GM18858 (cell line): ENCODE measurements around the gene SMARCAD1.

Experiments used
- ATAC-seq: cut with Tn5 transposase; IDR thresholded peaks from one replicate; pipeline ENCODE4 v1.9.1; 2021; ENCODE audit not compliant: unreplicated experiment

The SMARCAD1 gene, protein sequence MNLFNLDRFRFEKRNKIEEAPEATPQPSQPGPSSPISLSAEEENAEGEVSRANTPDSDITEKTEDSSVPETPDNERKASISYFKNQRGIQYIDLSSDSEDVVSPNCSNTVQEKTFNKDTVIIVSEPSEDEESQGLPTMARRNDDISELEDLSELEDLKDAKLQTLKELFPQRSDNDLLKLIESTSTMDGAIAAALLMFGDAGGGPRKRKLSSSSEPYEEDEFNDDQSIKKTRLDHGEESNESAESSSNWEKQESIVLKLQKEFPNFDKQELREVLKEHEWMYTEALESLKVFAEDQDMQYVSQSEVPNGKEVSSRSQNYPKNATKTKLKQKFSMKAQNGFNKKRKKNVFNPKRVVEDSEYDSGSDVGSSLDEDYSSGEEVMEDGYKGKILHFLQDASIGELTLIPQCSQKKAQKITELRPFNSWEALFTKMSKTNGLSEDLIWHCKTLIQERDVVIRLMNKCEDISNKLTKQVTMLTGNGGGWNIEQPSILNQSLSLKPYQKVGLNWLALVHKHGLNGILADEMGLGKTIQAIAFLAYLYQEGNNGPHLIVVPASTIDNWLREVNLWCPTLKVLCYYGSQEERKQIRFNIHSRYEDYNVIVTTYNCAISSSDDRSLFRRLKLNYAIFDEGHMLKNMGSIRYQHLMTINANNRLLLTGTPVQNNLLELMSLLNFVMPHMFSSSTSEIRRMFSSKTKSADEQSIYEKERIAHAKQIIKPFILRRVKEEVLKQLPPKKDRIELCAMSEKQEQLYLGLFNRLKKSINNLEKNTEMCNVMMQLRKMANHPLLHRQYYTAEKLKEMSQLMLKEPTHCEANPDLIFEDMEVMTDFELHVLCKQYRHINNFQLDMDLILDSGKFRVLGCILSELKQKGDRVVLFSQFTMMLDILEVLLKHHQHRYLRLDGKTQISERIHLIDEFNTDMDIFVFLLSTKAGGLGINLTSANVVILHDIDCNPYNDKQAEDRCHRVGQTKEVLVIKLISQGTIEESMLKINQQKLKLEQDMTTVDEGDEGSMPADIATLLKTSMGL

DNA sequence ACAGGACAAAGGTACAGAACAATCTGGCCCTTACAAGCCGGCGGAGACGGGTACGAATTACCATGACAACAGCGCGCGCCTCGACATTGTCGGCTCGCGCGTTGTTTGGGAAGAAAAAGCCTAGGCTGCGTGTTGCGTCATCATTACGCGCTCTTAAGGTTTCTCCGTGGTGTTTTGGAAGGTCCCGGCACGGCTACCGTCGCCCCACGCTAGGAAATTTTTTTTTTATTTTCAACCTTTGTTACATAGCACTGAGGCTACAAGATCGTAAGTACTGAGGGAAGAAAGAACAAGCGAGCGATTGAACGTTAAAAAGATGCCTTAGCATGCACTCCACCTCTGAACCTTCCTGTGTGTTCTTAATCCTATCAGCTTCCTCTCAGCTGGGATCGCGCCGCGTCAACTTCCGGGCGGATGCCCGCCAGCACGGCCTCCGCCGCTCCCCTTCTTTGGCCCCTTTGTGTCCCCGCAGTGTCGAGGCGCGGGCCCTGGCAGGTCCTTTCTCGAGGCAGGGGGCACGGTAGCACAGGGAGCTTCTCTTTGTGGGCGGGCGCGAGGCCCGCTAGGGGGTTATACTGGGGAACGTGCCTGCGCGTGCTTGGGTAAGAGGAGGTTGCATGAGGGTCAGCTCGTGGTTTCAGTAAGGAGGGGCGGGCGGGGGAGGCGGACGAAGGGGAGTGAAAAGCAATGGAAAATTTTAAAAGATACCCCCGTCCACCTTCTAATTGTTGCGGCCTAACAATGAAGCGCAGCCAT lies at the start of gene SMARCAD1:
TSS of gene SMARCAD1 (plus strand) at position 397 of the 756 bp plus-strand sequence. CDS start 530 bp downstream, outside the sequence.
- ATAC-seq = peak; percentile 93

DNA sequence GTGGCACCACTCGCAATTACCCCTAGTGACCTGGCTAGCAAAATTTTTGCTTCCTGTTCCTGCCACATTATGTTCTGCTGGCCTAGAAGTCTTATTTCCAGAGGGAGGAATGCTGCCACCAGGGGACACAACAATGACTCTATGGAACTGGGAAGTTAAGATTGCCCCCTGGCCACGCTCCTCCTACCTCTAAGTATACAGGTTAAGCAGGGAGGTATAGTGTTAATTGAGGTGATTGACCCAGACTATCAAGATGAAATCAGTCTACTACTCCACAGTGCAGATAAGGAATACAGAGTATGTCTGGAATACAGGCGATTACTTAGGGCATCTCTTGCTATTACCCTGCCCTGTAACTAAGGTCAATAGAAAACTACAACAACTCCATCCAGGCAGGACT lies 48.8 kb upstream of the SMARCAD1 start:
- no peak for ATAC-seq

DNA sequence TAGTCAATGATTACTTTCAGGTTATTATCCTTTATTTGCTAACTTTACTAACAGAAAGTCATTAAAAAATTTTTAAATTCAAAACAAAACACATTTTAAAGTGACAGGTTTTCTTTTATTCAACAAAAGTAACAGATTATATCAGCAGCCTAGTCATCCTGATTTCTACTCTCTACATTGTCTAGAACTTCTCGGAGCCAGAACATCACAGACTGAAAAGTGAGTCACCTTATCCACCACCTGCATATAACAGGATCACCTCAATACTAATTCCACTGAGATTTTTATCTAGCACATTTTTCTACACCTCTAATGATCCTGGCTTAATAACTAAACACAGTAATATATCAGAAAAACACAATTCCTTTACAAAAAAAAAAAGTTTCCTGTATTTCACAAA lies 47.9 kb upstream of the SMARCAD1 start:
- ATAC-seq = no peak

DNA sequence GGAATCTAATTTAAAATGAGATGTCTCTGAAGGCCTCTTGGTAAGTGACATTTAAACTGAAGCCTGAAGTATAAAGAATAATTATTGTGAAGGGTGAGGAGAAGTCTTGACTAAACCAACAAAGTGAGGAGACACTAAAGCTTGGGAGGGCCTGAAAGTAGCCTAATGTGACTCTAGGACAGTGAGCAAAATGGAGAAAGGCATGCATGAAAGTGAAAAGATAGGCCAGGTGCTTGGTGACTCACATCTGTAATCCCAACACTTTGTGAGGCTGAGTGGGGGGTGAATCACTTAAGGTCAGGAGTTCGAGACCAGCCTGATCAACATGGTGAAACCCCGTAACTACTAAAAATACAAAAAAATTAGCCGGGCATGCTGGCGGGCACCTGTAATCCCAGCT lies 46.9 kb upstream of the SMARCAD1 start:
- ATAC-seq = peak; percentile 58

DNA sequence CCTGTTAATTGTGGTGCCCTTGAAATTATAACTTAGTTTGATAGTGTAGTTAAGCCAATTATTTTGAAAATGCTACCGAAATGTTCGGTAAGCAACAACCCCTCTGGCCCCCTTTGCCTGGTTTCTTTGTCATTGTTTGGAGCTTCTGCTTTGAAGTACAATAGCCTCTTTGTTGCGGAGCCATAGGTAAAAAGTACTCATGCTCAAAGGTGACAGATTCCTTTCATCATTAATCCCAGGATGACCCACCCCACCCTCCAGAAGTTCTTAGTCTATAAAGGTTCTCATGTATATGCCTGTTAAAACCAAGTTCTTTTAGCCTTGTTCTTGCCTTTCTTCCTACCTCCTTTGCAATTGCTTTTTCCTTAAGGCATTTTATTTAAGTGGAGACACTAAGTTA lies 42.4 kb upstream of the SMARCAD1 start:
- ATAC-seq = no peak

DNA sequence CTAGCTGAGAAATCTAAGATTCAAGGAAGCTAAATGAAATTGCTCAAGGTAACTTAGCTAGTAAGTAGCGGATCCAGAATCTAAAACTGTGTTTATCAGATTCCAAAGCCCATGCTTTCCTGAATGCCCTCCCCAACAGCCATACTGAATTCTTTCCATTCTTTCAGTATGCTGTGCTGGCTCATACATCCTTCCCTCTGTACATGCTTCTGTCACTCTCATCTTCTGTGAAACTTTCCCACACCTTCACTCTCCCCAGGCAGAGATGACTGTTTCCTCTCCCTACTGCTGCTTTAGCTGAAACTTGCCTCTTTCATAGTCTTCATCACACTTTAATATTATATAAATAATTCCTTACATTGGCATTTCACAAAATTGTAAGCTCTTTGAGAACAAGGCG lies 39.3 kb upstream of the SMARCAD1 start:
- ATAC-seq = no peak

DNA sequence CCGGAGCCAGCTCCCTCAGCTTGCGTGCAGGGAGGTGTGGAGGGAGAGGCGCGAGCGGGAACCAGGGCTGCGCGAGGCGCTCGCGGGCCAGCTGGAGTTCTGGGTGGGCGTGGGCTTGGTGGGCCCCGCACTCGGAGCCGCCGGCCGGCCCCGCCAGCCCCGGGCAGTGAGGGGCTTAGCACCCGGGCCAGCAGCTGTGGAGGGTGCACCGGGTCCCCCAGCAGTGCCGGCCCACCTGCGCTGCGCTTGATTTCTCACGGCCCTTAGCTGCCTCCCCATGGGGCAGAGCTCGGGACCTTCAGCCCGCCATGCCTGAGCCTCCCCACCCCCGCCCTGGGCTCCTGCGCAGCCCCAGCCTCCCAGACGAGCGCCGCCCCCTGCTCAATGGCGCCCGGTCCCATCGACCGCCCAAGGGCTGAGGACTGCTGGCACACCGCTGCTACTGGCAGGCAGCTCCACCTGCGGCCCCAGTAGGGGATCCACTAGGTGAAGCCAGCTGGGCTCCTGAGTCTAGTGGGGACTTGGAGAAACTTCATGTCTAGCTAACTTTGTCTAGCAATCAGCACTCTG lies 37.8 kb upstream of the SMARCAD1 start:
- no peak for ATAC-seq

DNA sequence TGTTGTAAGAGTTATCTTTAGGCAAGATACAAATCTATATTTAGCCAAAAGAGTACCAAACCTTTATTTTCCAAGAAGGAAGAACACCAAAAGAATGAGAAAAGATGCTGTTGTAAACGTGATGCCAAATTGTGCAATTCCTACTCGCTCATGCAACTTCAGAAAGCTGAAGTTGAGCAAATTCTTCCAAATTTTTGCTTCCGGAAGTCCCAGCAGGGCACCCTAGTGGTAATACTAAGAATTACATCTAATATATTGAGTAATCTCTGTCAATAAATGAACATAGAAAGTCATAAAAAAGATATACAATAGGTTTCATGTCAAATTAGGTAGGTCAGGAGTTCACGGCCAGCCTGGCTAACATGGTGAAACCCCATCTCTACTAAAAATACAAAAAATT lies 36.0 kb upstream of the SMARCAD1 start:
- no peak for ATAC-seq

DNA sequence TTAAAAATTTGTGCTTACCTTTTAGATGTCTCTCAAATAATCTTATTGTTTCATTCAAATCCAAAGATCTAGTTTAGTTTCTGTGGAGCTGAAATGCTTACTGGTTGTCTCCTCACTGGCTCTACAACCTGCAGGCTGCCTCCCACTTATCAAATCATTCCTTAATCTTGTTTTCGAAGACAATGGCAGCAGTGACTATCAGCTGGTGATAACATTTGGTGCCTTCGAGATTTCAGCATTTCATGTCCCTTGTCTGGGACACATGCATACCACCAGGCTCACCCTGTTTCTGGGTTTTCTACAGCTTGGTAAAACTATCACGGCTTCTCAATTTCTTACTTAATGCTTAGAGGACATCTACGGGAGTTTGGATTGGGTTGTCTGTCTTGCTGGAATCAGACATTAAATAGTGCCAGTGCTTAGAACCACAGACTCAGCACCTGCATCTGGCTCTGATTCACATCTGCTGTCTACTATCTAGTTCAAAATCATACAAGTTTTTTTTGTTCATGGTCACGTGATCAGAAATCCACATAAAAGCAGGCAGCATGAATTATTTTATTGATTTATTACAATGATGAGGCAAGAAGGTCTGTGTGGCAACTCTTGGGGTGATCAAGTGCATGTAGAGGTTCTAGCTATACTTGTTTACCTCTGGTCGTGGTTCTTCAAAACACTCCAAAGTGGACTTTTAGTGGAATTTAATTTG lies 32.0 kb upstream of the SMARCAD1 start:
- no peak for ATAC-seq

DNA sequence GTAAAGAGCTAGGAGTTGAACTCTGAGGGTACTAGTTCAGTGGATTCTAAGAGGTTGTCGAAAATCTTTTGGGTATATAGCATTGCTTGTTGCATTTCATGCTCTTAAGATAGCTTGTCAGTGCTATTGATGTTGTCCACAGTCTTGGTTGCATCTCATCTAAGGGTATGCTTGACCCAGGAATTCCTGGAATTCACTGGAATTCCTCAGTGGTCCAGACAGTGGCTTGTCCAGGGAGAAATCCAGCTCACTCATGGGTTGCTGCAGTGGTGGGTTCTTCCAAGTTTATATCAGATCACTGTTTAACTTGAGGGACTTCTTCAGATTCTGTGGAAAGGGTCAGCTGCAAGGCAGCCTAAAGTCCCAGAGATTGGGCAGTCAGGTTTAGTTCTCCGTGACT lies 29.8 kb upstream of the SMARCAD1 start:
- ATAC-seq = no peak

DNA sequence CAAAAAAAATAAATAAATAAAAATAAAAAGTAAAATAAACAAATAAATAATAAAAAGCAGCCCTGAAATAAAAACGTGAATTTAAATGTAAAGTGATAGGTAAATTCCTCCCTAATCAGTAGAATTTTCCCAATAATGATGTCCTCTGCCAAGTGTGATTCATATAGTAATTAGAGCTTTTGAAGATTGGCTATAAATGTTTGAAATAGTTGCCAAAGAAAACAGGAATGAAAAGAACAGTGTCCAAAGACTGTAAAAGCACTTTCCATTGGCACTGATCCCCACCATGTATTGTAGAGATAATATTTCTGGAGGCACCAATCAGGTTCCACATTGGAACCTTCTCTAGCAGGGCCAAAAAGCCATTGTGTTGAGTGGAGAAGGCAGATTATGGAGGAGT lies 25.9 kb upstream of the SMARCAD1 start:
- ATAC-seq = no peak

DNA sequence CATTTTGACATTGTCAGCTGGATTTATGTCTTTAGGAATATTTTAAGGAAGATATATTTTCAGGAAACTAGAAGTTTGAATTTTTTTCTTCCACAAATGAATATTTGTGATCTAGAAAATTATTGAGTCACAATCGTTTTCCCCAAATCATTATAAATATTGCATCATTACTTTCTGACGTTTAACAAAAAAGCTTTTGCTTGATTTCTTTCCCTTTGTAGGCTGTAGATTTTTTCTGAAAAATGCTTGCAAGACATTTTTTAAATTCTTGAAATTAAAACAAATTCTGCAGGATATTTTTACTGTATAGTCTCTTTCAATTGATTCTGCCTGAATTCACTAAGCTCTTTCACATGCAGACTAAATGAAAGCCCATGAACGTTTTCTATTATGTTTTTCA lies 4.9 kb upstream of the SMARCAD1 start:
- no peak for ATAC-seq

DNA sequence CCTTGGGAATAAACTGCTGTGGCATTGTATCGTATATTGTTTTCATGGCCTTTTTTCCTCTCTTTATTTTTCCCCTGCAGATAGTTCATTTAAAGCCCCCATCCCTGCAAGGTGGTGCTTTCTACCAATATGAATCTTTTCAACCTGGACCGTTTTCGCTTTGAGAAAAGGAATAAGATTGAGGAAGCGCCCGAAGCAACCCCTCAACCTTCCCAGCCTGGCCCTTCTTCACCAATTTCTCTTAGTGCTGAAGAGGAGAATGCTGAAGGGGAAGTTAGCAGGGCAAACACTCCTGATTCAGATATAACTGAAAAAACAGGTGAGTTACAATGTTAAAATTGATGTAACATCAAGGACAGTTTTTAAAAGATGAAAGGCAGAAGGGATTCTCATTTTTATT lies 601 bp downstream of the SMARCAD1 start:
- ATAC-seq = no peak

DNA sequence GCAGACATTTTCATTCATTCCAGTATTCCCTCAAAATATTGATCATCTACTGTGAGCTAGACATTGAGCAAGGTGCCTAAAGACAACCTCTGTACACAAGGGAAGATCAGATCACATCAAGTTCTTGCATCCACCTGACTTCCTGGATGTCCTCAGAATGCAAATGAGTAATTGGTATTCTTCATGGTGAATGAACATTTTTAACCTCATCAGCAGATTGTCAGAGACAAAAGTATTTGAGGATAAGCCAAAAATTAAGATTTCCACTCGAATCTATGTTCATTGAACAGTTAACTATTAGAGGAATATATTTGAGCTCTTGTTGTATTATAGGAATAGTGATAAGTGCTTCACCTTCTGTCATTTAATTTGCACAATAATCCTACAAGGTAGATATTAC lies 1.3 kb downstream of the SMARCAD1 start:
- ATAC-seq = no peak

DNA sequence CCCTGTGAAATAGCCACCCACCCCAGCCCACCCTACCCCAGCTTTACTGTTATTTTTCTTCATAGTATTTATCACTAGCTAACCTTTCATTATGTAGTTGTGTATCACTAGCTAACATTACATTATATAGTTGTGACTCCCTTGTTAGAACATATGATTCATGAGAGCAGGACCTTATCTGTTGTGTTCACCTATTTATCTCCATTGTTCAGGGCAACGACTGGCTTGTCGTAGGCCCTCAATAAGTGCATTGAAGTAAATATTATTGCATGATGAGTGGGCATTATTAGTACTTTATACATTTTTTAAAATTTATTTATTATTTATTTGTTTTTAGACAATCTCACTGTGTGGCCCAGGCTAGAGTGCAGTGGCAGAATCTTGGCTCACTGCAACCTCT lies 4.2 kb downstream of the SMARCAD1 start:
- no peak for ATAC-seq

DNA sequence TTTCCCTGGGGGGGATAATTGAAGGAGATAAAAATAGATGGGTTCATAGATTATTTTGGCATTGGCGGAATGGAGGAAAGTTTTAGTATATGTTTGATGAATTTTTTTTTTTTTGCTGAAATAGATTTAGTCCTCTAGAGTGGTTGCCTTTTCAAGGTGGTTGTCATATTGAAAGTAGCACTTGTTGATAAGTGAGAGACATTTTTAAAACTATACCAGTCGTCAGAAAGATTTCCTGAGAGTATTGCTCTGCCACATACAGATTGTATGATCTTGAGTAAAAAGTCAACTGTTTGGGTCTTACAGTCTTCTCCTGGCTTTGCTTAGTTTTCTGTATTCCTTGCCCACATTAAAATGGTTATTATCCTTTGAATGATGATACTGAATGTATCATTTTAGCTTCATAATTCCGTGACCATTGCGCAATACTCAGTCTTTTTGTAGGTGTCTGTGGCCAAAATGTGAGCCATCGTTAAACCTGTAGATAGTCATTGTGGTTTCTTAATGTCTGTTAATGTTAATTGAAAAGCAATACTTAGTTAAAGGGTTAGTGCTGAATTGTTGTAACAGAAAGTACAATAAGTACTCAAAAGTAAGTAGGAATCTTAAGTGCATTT lies 7.1 kb downstream of the SMARCAD1 start:
- ATAC-seq = no peak

DNA sequence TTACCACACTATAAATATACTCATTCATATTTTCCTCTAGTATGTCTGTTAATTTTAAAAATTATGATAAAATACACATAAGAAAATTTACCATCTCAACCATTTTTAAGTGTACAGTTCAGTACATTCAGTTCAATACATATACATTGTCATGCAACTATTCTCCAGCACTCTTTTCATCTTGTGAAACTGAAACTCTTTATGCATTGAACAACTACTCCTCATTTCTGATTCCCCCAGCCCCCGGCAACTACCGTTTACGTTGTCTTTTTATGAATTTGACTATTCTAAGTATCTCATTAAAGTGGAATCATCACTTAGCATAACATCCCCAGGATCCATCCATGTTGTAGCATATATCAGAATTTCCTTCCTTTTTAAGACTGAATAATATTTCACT lies 8.7 kb downstream of the SMARCAD1 start:
- ATAC-seq = no peak

DNA sequence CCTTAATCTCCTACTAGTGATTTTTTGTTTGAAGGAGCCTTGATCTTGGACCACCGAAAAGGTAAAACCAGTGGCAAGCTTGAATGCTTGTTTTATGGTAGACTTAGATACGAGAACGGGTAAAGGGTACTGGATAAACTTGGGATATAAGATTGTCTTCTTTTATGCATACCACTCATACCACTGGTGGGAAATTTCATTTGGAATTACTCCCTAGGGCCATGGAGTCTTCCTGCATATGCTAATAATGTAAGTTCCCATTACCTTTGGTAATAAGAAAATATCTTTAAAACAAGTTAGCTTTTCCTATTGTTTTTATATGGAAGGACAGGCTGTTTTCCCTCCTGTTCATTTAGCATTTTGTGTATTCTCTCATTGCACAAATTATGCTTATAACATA lies 11.7 kb downstream of the SMARCAD1 start:
- ATAC-seq = no peak

DNA sequence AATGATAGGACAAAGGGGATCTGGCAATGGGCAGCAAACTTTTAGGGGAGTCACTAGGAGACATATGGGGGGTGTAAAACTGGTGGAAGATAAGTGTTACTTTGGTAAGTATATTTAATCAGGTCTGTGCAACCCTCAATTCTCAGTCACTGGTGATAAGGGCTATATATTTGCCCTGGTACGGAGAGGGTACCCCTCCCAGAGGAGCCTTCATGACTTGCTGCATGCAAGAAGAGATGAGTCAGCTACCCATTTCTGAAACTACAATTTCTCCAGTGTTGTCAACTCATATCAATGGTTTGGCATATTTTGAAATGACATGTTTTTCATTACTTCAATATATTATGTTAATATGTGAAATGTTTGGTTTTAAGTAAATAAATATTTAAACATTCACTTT lies 14.3 kb downstream of the SMARCAD1 start:
- ATAC-seq = no peak

DNA sequence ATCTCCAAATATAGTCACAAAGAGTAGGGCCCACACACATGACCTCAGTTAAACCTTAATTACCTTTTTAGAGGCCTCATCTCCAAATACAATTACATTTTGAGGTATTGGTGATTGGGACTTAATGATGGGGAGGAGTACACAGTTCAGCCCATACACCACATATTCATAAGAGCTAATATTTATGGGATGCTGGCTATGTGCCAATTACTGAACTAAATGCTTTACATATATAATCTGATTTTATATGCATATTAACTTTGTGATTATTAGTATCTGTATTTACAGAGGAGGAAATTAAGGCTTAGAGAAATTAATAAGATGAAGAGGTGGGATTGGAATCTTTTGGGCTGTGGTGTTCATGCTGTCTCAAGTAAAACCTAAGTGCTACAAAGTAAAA lies 17.8 kb downstream of the SMARCAD1 start:
- no peak for ATAC-seq
